Endothelial cell of umbilical vein (primary cell): ENCODE results near the gene RBMS3. TPM values are rescaled to one million over a fixed set of nuclear protein-coding genes. Genes with fewer than 3 reads are reported as not detected.

Experiments used
- BruUV-seq: library from RNA; stranded (reverse); fragments of 400-500 nt; replicated peaks from 2 replicates; lab custom pipeline; 2021; lab: Mats Ljungman, UMichigan
- CTCF ChIA-PET: fragments of 300-600, 350-600 bp; sonication (Branson Sonifier 250); formaldehyde crosslinking; loops from one replicate; lab custom pipeline; 2021; ENCODE audit warnings: antibody characterized with exemption, inconsistent platforms; lab: Charles Lee
- POLR2A ChIA-PET: fragments of 300-600, 350-600 bp; sonication (Branson Sonifier 250); formaldehyde crosslinking; loops from one replicate; lab custom pipeline; 2021; ENCODE audit warnings: antibody characterized with exemption, inconsistent platforms; lab: Charles Lee
- DNase-seq: peaks from one replicate; pipeline ENCODE4 v3.0.0-alpha.2; 2011; ENCODE audit warnings: low read depth, low spot score
- FAIRE-seq: peaks from 2 replicates; lab custom pipeline; 2011; peaks lifted over from hg19 to GRCh38; lab: Jason Lieb, UNC
- H2AFZ ChIP-seq: 2 replicates; pipeline ENCODE4 v1.6.0; 2012; ENCODE audit warnings: low read depth, low read length, control low read depth, inconsistent platforms
- H3K27ac ChIP-seq: 2 replicates; pipeline ENCODE4 v1.5.1; 2011; ENCODE audit warnings: low read depth, mild to moderate bottlenecking, control low read depth, low read length, moderate library complexity; ENCODE audit not compliant: insufficient read depth
- H3K27me3 ChIP-seq, 2 experiments: 2 replicates each; pipeline versions ENCODE4 v1.6.0 to v1.6.1; 2011; ENCODE audit warnings: low read length in 2 of 2, mixed read lengths in 1 of 2; ENCODE audit not compliant: control insufficient read depth in 2 of 2, insufficient read depth in 2 of 2
- H3K36me3 ChIP-seq, 2 experiments: 2 replicates in 1 of 2; 3 replicates in 1 of 2; pipeline ENCODE4 v1.5.1; 2011; ENCODE audit warnings: low read length in 2 of 2, mild to moderate bottlenecking in 1 of 2, moderate library complexity in 1 of 2; ENCODE audit not compliant: control insufficient read depth in 2 of 2, insufficient read depth in 2 of 2; ENCODE audit errors: extremely low read depth in 1 of 2
- H3K4me1 ChIP-seq: 3 replicates; pipeline ENCODE4 v1.5.1; 2011; ENCODE audit warnings: mild to moderate bottlenecking, low read length; ENCODE audit not compliant: control insufficient read depth, insufficient read depth; ENCODE audit errors: extremely low read depth
- H3K4me2 ChIP-seq: 2 replicates; pipeline ENCODE4 v1.6.1; 2011; ENCODE audit warnings: low read length, control low read depth, mixed read lengths; ENCODE audit not compliant: insufficient read depth
- H3K4me3 ChIP-seq, 3 experiments: fragments of 200-600 bp in 1 of 3; sonication (generic), shearing (Covaris generic) in 1 of 3; replicated peaks in 1 of 3; 2 replicates each; pipeline ENCODE4 v1.5.1; 2011 to 2016; ENCODE audit warnings: control low read depth in 3 of 3, low read length in 3 of 3, mild to moderate bottlenecking in 2 of 3, inconsistent platforms in 1 of 3, low read depth in 1 of 3, moderate library complexity in 1 of 3; ENCODE audit not compliant: insufficient read depth in 1 of 3
- H3K79me2 ChIP-seq: 2 replicates; pipeline ENCODE4 v1.6.0; 2012; ENCODE audit warnings: low read length, inconsistent platforms; ENCODE audit not compliant: control insufficient read depth, insufficient read depth
- H3K9ac ChIP-seq: replicated peaks from 2 replicates; pipeline ENCODE3; 2011; ENCODE audit warnings: low read length, control low read depth; ENCODE audit not compliant: insufficient read depth; ENCODE audit errors: extremely low read depth
- H3K9me1 ChIP-seq: replicated peaks from 3 replicates; pipeline ENCODE4 v1.6.0; 2011; ENCODE audit warnings: mild to moderate bottlenecking, low read length; ENCODE audit not compliant: control insufficient read depth, insufficient read depth; ENCODE audit errors: extremely low read depth
- H3K9me3 ChIP-seq: replicated peaks from 2 replicates; pipeline ENCODE4 v1.5.1; 2012; ENCODE audit warnings: low read length, inconsistent platforms; ENCODE audit not compliant: control insufficient read depth, insufficient read depth
- H4K20me1 ChIP-seq: replicated peaks from 2 replicates; pipeline ENCODE3; 2011; ENCODE audit warnings: mild to moderate bottlenecking, low read length; ENCODE audit not compliant: control insufficient read depth, insufficient read depth; ENCODE audit errors: extremely low read depth
- EZH2 ChIP-seq: IDR thresholded peaks from 2 replicates; pipeline ENCODE4 v1.6.1; 2012; ENCODE audit warnings: borderline replicate concordance, low read depth, mild to moderate bottlenecking, moderate library complexity, low read length, inconsistent platforms; ENCODE audit not compliant: severe bottlenecking
- FOS ChIP-seq: IDR thresholded peaks from 2 replicates; pipeline ENCODE4 v1.6.1; 2011; ENCODE audit warnings: mild to moderate bottlenecking, low read length, moderate library complexity, borderline replicate concordance; ENCODE audit not compliant: insufficient read depth
- GATA2 ChIP-seq: IDR thresholded peaks from 2 replicates; pipeline ENCODE4 v1.7.0; 2011; ENCODE audit warnings: low read depth, mild to moderate bottlenecking, moderate library complexity, mixed read lengths, low read length; ENCODE audit not compliant: insufficient read length, insufficient read depth
- JUN ChIP-seq: IDR thresholded peaks from 2 replicates; pipeline ENCODE4 v1.6.1; 2011; ENCODE audit warnings: borderline replicate concordance, low read depth; ENCODE audit not compliant: insufficient read length, insufficient read depth
- MYC ChIP-seq: IDR thresholded peaks from one replicate; pipeline ENCODE4 v1.6.1; 2011; ENCODE audit warnings: mild to moderate bottlenecking, low read depth, low read length
- POLR2A ChIP-seq: IDR thresholded peaks from 2 replicates; pipeline ENCODE4 v1.6.1; 2012; ENCODE audit warnings: low read depth, mild to moderate bottlenecking, control low read depth, low read length
- POLR2AphosphoS5 ChIP-seq: IDR thresholded peaks from 2 replicates; pipeline ENCODE4 v1.6.1; 2012; ENCODE audit warnings: low read depth, mild to moderate bottlenecking, control low read depth, low read length, moderate library complexity; ENCODE audit not compliant: insufficient read depth
- dilution Hi-C: fragments of 300-500 bp; cut with MboI; formaldehyde crosslinking; loops from one replicate; pipeline ENCODE4 v1.15.0; 2019; ENCODE audit warnings: low sequenced_read_pairs; ENCODE audit not compliant: extremely low pct_ligation_motif_present
- intact Hi-C: fragments of 100-400 bp; cut with micrococcal nuclease; formaldehyde crosslinking; loops from one replicate; pipeline ENCODE4 v1.10.0; 2022
- polyA plus RNA-seq, 4 experiments: library from polyadenylated mRNA; depleted of rRNA in 3 of 4; stranded (reverse) in 3 of 4; unstranded in 1 of 4; fragments of >200 nt; gene quantifications; 2 replicates each; pipeline versions ENCODE4 v1.2.1 to v1.2.3, GENCODE V29; 2011 to 2012; ENCODE audit warnings: missing spikeins in 1 of 4
- total RNA-seq: library from RNA; stranded (reverse); gene quantifications from 2 replicates; pipeline ENCODE4 v1.2.3, GENCODE V29; 2021
- TF ChIP-seq, protein P1 (sequence below), 2 donors: IDR thresholded peaks; 1 replicate in 1 of 2; 2 replicates in 1 of 2; pipeline ENCODE4 v1.5.1; 2011; ENCODE audit warnings: low read length in 2 of 2, mild to moderate bottlenecking in 2 of 2, moderate library complexity in 2 of 2, control low read depth in 1 of 2, inconsistent platforms in 1 of 2, low read depth in 1 of 2; ENCODE audit not compliant: insufficient read depth in 1 of 2; ENCODE audit errors: extremely low read depth in 1 of 2
- TF ChIP-seq, protein P2 (sequence below): IDR thresholded peaks from 2 replicates; pipeline ENCODE4 v1.6.1; 2011; ENCODE audit not compliant: insufficient read depth, insufficient read length

RBMS3 gene
- total and polyA plus RNA-seq, 2 donors (not counting 3 experiments of a cell fraction or from before 2014, with no cell fraction given) = 13.6 to 42.3 TPM

DNA sequence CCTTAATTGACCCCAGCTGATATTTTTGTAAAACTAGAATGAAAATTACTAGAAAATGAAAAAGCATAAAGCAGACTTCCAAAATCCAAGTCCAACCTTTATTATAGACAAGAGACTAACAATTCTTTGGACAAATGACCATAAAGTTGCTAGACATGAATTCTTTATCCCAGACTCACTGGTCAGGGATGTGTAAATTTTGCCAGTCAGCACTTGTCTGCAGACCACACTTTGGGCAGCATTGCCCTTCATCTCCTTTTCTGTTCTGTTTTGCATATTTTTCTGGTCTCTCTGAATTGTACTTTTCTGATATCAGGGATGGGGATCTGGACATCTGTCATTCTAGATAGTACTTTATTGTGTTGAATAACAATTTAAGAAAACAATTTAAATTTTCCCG, 10.1 kb upstream of the RBMS3 start:
- Histone ChIP-seq H3K36me3 (no peaks in the 10 kb centered on the region), H3K4me1 (peaks cover 6% of the 10 kb centered on the region), H4K20me1 (no peaks in the 10 kb centered on the region), H3K4me2 (no peak overlapping the region), H3K27ac (no peak overlapping the region), H3K9ac (no peak overlapping the region), H3K27me3 (no peaks in the 10 kb centered on the region), H3K9me3 (no peaks in the 10 kb centered on the region), H3K9me1 (no peaks in the 10 kb centered on the region), H2AFZ (no peak overlapping the region), H3K79me2 (no peaks in the 10 kb centered on the region), H3K4me3 (no peak overlapping the region)
- FAIRE-seq (no peak), DNase-seq (no peak)
- TF ChIP-seq MYC (no peak), JUN (no peak), FOS (no peak), POLR2A (no peak), GATA2 (no peak), POLR2AphosphoS5 (no peak), EZH2 (no peak)
- TF ChIP-seq, protein P1, sequence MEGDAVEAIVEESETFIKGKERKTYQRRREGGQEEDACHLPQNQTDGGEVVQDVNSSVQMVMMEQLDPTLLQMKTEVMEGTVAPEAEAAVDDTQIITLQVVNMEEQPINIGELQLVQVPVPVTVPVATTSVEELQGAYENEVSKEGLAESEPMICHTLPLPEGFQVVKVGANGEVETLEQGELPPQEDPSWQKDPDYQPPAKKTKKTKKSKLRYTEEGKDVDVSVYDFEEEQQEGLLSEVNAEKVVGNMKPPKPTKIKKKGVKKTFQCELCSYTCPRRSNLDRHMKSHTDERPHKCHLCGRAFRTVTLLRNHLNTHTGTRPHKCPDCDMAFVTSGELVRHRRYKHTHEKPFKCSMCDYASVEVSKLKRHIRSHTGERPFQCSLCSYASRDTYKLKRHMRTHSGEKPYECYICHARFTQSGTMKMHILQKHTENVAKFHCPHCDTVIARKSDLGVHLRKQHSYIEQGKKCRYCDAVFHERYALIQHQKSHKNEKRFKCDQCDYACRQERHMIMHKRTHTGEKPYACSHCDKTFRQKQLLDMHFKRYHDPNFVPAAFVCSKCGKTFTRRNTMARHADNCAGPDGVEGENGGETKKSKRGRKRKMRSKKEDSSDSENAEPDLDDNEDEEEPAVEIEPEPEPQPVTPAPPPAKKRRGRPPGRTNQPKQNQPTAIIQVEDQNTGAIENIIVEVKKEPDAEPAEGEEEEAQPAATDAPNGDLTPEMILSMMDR (IDR thresholded peaks at IDR 0.05; ENCODE audit: extremely low read depth in 1 of 2, insufficient read depth in 1 of 2, low read depth in 1 of 2, low read length in 2 of 2) = no peak
- TF ChIP-seq, protein P2, sequence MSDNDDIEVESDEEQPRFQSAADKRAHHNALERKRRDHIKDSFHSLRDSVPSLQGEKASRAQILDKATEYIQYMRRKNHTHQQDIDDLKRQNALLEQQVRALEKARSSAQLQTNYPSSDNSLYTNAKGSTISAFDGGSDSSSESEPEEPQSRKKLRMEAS = no peak
- CTCF ChIA-PET = interaction anchor here (1.2 kb wide), 1 partner anchor 25 kb away, joined by 3 read pairs; no protein-coding TSS in a partner anchor
- BruUV-seq = no TSS peak
- intact Hi-C loops (no loop called here), dilution Hi-C loops (no loop called here)
- POLR2A ChIA-PET = no interaction called here
